ENCODE data around the gene ACTR10.

Gene ACTR10

GRCh38 chr14:58199726-58200479 is at the start of gene ACTR10:
ACTR10 (plus strand) TSS chr14:58200149; CDS start chr14:58200218, 69 bp downstream.
- H3K4me1 Mint-ChIP-seq (ENCODE audit: low read depth): peaks cover 42% of the 10 kb centered on the region

GRCh38 chr14:58150243-58150805 is 49.6 kb upstream of the ACTR10 start:
- DNase-seq: no peak
- no peak overlapping the region for H3K27ac Mint-ChIP-seq
- peaks cover 16% of the 10 kb centered on the region for H3K4me1 Mint-ChIP-seq (ENCODE audit: low read depth)
- no peaks in the 10 kb centered on the region for H3K9me3 Mint-ChIP-seq
- H3K4me3 Mint-ChIP-seq: no peak overlapping the region
- no peaks in the 10 kb centered on the region for H3K36me3 Mint-ChIP-seq (ENCODE audit: low read depth)
- peaks cover 66% of the 10 kb centered on the region for H3K27me3 Mint-ChIP-seq

More at GRCh38 chr14:58199726-58200479, at the start of gene ACTR10:
- DNase-seq: peak; percentile 95
- peaks cover 25% of the 10 kb centered on the region for H3K36me3 Mint-ChIP-seq (ENCODE audit: low read depth)
- H3K27me3 Mint-ChIP-seq: no peaks in the 10 kb centered on the region
- no peaks in the 10 kb centered on the region for H3K9me3 Mint-ChIP-seq
- H3K27ac Mint-ChIP-seq: peak within 1 kb of the TSS; percentile 96
- peak within 1 kb of the TSS; percentile 97 for H3K4me3 Mint-ChIP-seq

GRCh38 chr14:58151133-58152013 is 48.6 kb upstream of the ACTR10 start:
- Mint-ChIP-seq H3K36me3 (ENCODE audit: low read depth) (no peaks in the 10 kb centered on the region), H3K4me3 (peak overlapping the region; percentile 75), H3K9me3 (no peaks in the 10 kb centered on the region), H3K4me1 (ENCODE audit: low read depth) (peaks cover 16% of the 10 kb centered on the region), H3K27me3 (peaks cover 68% of the 10 kb centered on the region), H3K27ac (no peak overlapping the region)
- DNase-seq: no peak

GRCh38 chr14:58152014-58152857 is 47.7 kb upstream of the ACTR10 start, which contains the start of gene ARMH4:
ARMH4 (minus strand) TSS chr14:58152213; CDS start chr14:58139358, 12,855 bp downstream.
- Mint-ChIP-seq H3K27ac (no peak within 1 kb of the TSS), H3K27me3 (peaks cover 70% of the 10 kb centered on the region), H3K36me3 (ENCODE audit: low read depth) (no peaks in the 10 kb centered on the region), H3K4me1 (ENCODE audit: low read depth) (peaks cover 16% of the 10 kb centered on the region), H3K9me3 (no peaks in the 10 kb centered on the region), H3K4me3 (peak within 1 kb of the TSS; percentile 75)
- DNase-seq: peak; percentile 71

GRCh38 chr14:58160561-58160960 is 39.4 kb upstream of the ACTR10 start:
- DNase-seq: no peak
- Mint-ChIP-seq H3K4me3 (no peak overlapping the region), H3K27ac (no peak overlapping the region), H3K36me3 (ENCODE audit: low read depth) (no peaks in the 10 kb centered on the region), H3K9me3 (no peaks in the 10 kb centered on the region), H3K4me1 (ENCODE audit: low read depth) (no peaks in the 10 kb centered on the region), H3K27me3 (peaks cover 30% of the 10 kb centered on the region)

GRCh38 chr14:58166005-58166983 is 33.7 kb upstream of the ACTR10 start:
- H3K27ac Mint-ChIP-seq: peak overlapping the region; percentile 17
- peak; percentile 80 for DNase-seq
- H3K36me3 Mint-ChIP-seq (ENCODE audit: low read depth): no peaks in the 10 kb centered on the region
- H3K9me3 Mint-ChIP-seq: no peaks in the 10 kb centered on the region
- peaks cover 10% of the 10 kb centered on the region for H3K4me1 Mint-ChIP-seq (ENCODE audit: low read depth)
- peaks cover 16% of the 10 kb centered on the region for H3K27me3 Mint-ChIP-seq
- H3K4me3 Mint-ChIP-seq: no peak overlapping the region

- DNase-seq: no peak
- Mint-ChIP-seq H3K4me1 (ENCODE audit: low read depth) (peaks cover 10% of the 10 kb centered on the region), H3K9me3 (no peaks in the 10 kb centered on the region), H3K27me3 (peaks cover 22% of the 10 kb centered on the region), H3K36me3 (ENCODE audit: low read depth) (no peaks in the 10 kb centered on the region), H3K27ac (no peak overlapping the region), H3K4me3 (no peak overlapping the region)
Measured at GRCh38 chr14:58167057-58167456, 32.9 kb upstream of the ACTR10 start.

- H3K4me1 Mint-ChIP-seq (ENCODE audit: low read depth): peaks cover 10% of the 10 kb centered on the region
- H3K27ac Mint-ChIP-seq: no peak overlapping the region
- no peak overlapping the region for H3K4me3 Mint-ChIP-seq
- H3K36me3 Mint-ChIP-seq (ENCODE audit: low read depth): no peaks in the 10 kb centered on the region
- H3K9me3 Mint-ChIP-seq: no peaks in the 10 kb centered on the region
- DNase-seq: no peak
- peaks cover 22% of the 10 kb centered on the region for H3K27me3 Mint-ChIP-seq
Measured at GRCh38 chr14:58167891-58168290, 32.1 kb upstream of the ACTR10 start.

GRCh38 chr14:58171090-58171489 is 28.9 kb upstream of the ACTR10 start:
- DNase-seq: peak; percentile 56
- peaks cover 35% of the 10 kb centered on the region for H3K27me3 Mint-ChIP-seq

GRCh38 chr14:58177125-58177524 is 22.8 kb upstream of the ACTR10 start:
- Mint-ChIP-seq H3K27me3 (peaks cover 13% of the 10 kb centered on the region), H3K4me1 (ENCODE audit: low read depth) (no peaks in the 10 kb centered on the region), H3K9me3 (no peaks in the 10 kb centered on the region), H3K4me3 (no peak overlapping the region), H3K27ac (no peak overlapping the region), H3K36me3 (ENCODE audit: low read depth) (no peaks in the 10 kb centered on the region)
- DNase-seq: no peak

More at GRCh38 chr14:58171090-58171489, 28.9 kb upstream of the ACTR10 start:
- Mint-ChIP-seq H3K4me3 (no peak overlapping the region), H3K9me3 (no peaks in the 10 kb centered on the region), H3K4me1 (ENCODE audit: low read depth) (peaks cover 10% of the 10 kb centered on the region), H3K27ac (peak overlapping the region; percentile 5), H3K36me3 (ENCODE audit: low read depth) (no peaks in the 10 kb centered on the region)

- no peak for DNase-seq
- no peaks in the 10 kb centered on the region for H3K4me1 Mint-ChIP-seq (ENCODE audit: low read depth)
- H3K36me3 Mint-ChIP-seq (ENCODE audit: low read depth): no peaks in the 10 kb centered on the region
- no peaks in the 10 kb centered on the region for H3K9me3 Mint-ChIP-seq
- H3K4me3 Mint-ChIP-seq: no peak overlapping the region
- H3K27me3 Mint-ChIP-seq: no peaks in the 10 kb centered on the region
- H3K27ac Mint-ChIP-seq: no peak overlapping the region
Measured at GRCh38 chr14:58189176-58189575, 10.8 kb upstream of the ACTR10 start.

GRCh38 chr14:58191763-58192601 is 8.0 kb upstream of the ACTR10 start:
- no peaks in the 10 kb centered on the region for H3K27me3 Mint-ChIP-seq
- no peak overlapping the region for H3K4me3 Mint-ChIP-seq
- no peak for DNase-seq
- peaks cover 4% of the 10 kb centered on the region for H3K4me1 Mint-ChIP-seq (ENCODE audit: low read depth)
- no peak overlapping the region for H3K27ac Mint-ChIP-seq
- no peaks in the 10 kb centered on the region for H3K9me3 Mint-ChIP-seq
- H3K36me3 Mint-ChIP-seq (ENCODE audit: low read depth): no peaks in the 10 kb centered on the region

Data from activated T-cell treated with anti-CD3 and anti-CD28 coated beads, Interleukin-2, amount 50 U/mL, for 24 hours (primary cell).